ENCODE measurements around the gene CXorf65.

GRCh38 chrX:71057848-71058530, 48.6 kb downstream of the CXorf65 start:
- no peak for TF ChIP-seq CTCF (IDR thresholded peaks at IDR 0.05; ENCODE audit: low read length)
- TF ChIP-seq EZH2phosphoT487 (IDR thresholded peaks at IDR 0.05; ENCODE audit: low read length) = no peak

Data from MM.1S (cell line).